Measurements from ENCODE around the gene SPRY1. TPM values are rescaled to one million over a fixed set of nuclear protein-coding genes. Genes with fewer than 3 reads are reported as not detected.

Gene SPRY1
- total and polyA plus RNA-seq, 9 of the 15 experiments (the other 6 are each of a cell fraction or from before 2014, with no cell fraction given): 0.18 to 1.9 (median 0.45) TPM; not detected in 1

GRCh38 chr4:123421227-123421936 is 24.8 kb downstream of the SPRY1 start (continued):
- TF ChIP-seq FOXK2 (conservative IDR thresholded peaks at IDR 0.05 in 1 of 2, IDR thresholded peaks at IDR 0.05 in 1 of 2; ENCODE audit: low read depth in 2 of 2) (no peak), SAFB (IDR thresholded peaks at IDR 0.05; ENCODE audit: borderline replicate concordance, low read depth, low read length) (no peak), CEBPG (CRISPR knock-in tag; IDR thresholded peaks at IDR 0.05) (no peak), CEBPG (tag; conservative IDR thresholded peaks at IDR 0.05 in 1 of 2, IDR thresholded peaks at IDR 0.05 in 1 of 2) (peak in 1 of 2 experiments; percentile 46; a peak in 1 of 4 replicates), MAFG (tag; conservative IDR thresholded peaks at IDR 0.05) (no peak), ZNF518B (CRISPR knock-in tag; IDR thresholded peaks at IDR 0.05) (no peak)
- TF ChIP-seq, protein P1, sequence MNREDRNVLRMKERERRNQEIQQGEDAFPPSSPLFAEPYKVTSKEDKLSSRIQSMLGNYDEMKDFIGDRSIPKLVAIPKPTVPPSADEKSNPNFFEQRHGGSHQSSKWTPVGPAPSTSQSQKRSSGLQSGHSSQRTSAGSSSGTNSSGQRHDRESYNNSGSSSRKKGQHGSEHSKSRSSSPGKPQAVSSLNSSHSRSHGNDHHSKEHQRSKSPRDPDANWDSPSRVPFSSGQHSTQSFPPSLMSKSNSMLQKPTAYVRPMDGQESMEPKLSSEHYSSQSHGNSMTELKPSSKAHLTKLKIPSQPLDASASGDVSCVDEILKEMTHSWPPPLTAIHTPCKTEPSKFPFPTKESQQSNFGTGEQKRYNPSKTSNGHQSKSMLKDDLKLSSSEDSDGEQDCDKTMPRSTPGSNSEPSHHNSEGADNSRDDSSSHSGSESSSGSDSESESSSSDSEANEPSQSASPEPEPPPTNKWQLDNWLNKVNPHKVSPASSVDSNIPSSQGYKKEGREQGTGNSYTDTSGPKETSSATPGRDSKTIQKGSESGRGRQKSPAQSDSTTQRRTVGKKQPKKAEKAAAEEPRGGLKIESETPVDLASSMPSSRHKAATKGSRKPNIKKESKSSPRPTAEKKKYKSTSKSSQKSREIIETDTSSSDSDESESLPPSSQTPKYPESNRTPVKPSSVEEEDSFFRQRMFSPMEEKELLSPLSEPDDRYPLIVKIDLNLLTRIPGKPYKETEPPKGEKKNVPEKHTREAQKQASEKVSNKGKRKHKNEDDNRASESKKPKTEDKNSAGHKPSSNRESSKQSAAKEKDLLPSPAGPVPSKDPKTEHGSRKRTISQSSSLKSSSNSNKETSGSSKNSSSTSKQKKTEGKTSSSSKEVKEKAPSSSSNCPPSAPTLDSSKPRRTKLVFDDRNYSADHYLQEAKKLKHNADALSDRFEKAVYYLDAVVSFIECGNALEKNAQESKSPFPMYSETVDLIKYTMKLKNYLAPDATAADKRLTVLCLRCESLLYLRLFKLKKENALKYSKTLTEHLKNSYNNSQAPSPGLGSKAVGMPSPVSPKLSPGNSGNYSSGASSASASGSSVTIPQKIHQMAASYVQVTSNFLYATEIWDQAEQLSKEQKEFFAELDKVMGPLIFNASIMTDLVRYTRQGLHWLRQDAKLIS (CRISPR knock-in tag; IDR thresholded peaks at IDR 0.05): no peak

All from K562 (cell line).